Measurements from ENCODE around the gene GAST.
A peak's percentile ranks its signal among the peaks of the same experiment; 100 is the strongest.
"Not testable (repeated sequence)": the region's sequence is repeated elsewhere in the genome, so short reads cannot be mapped to it uniquely, and the experiment has no call there.

GAST gene, protein sequence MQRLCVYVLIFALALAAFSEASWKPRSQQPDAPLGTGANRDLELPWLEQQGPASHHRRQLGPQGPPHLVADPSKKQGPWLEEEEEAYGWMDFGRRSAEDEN

GRCh38 chr17:41711669-41712400 is at the start of gene GAST:
GAST (plus strand) TSS chr17:41712331; CDS start chr17:41715437, 3,106 bp downstream.
- DNase-seq (ENCODE audit: low read depth): no peak

DNA sequence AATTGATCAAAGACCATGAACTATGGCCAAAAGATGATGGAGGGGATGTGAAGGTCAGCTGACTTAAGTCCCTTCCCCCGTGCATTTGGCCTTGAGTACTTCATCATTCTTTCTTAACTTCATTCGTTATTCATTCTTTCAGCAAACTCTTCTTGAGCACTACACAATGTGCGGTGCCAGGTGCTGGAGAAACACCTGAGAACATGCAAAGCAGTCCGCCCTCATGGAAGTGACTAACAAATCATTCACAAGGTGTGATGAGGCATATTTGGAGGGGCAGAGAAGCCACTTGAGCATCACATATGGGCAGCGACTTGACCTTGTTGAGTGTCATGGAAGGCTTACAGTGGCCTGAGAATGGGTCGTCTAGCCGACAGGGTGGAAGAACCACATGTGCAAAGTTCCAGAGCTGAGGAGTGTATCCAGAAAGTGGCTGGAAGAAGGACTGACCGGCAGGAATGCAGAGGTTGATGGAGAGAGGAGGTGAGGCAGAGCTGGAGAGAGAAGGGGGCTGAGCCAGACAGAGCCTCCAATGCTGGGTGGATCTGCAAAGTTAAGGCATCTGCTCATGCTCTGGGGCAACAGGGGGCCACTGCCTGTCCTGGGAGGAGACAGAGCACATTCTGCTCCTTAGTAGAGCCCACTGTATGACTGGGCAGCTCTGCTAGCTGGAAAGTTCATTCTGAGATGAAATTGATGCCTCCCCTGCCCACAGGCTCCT is 48.5 kb upstream of the GAST start:
- no peak for DNase-seq (ENCODE audit: low read depth)

- DNase-seq (ENCODE audit: low read depth): no peak
Observed at GRCh38 chr17:41664172-41664457, 48.0 kb upstream of the GAST start.

- DNase-seq (ENCODE audit: low read depth): no peak
Observed at GRCh38 chr17:41664587-41665565, 47.3 kb upstream of the GAST start.

GRCh38 chr17:41665566-41666236 is 46.4 kb upstream of the GAST start:
- DNase-seq (ENCODE audit: low read depth): peak; percentile 77

DNA sequence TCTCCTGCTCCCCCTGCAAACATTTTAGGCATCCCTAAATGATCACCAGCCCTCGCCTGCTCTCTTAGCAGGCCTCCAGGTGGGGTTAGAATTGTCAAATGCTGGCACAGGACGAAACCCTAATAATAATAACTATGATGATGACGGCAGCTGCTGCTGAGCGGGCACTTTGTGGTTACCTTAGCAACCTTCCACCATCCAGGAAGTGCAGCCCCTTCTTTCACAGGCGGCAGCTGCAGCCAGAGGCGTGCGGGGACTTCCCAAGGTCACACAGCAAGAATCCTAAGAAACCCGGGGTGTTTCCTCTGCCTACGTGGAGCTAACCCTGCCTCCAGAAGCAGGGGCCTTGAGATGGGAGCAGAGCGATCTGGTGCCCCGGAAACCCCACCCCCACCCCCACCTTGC is 45.9 kb upstream of the GAST start:
- DNase-seq (ENCODE audit: low read depth): no peak

DNA sequence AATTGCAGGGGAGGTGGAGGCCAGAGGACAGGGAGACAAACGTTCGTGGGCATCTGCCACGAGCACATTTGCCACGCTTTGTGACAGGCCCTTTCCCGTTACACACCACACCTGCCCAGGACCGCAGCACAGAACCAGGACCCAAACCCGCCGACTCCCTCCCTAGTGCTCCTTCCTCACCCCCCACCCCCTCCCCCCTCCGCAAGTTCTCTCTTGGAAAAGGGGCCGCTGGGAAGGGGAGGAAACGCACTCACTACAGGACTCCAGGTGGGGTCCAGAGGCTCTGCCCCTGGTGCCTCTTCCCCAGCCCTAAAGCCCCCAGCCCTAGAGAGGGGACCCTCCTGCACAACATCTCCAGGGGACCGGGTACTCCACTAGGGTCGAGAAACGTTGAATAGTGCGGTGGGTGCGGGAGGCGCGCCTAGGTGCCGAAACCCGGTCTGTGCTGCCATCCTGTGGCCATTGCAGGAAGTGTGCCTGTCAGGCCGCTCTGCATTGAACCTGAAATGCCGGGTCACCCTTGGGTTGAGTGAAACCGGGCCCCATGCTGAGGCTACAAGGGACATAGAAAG is 45.3 kb upstream of the GAST start:
- DNase-seq (ENCODE audit: low read depth): peak; percentile 81

- no peak for DNase-seq (ENCODE audit: low read depth)
Observed at GRCh38 chr17:41667280-41668041, 44.7 kb upstream of the GAST start.

- no peak for DNase-seq (ENCODE audit: low read depth)
Observed at GRCh38 chr17:41672153-41672552, 40.0 kb upstream of the GAST start.

DNA sequence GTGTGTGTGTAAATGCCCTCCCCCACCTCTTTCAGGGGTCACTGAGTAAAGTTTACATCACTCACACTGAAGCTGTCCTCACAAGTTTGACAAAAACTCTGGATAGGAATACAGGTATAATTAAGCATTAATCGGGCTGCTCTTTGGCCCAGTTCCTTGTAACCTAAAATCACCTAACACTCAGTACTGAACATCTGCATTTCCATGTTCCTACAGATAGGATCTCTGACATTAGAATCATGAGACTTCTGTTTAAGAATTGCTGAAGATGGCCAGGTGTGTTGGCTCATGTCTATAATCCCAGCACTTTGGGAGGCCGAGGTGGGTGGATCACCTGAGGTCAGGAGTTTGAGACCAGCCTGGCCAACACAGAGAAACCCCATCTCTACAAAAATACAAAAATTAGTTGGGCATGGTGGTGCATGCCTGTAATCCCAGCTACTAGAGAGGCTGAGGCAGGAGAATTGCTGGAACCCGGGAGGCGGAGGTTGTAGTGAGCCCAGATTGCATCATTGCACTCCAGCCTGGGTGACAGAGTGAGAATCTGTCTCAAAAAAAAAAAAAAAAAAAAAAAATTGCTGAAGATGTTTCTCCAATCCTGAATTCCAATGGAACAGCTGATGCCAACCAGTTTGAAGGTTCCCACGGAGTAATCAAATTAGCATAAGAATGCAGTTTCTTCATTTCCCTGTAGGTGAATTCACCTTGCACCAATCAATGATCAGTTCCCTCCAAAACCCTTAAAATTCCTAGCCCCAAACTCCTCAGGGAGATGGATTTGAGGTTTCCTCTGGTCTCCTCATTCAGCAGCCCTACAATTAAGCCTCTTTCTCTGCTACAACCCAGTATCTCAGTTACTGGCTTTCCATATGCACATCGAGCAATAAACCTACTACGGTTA is 36.7 kb upstream of the GAST start:
- not testable (repeated sequence) for DNase-seq (ENCODE audit: low read depth)

DNA sequence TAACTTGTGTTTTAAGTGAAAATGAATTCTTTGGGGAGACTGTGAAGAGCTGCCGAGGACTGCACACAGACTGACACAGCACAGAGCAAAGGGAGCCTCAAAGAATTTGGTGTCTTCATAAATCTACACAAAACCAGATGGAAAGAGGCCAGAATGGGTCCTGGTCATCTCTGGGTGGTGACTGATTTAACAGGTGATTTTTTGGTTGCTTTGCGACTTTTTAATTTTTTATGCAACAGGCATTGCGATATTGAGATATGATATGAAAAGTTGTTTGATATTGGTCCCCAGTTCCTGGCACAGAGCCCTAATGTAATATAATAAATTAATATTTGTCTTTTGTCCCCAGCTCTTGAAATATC is 36.1 kb upstream of the GAST start:
- DNase-seq (ENCODE audit: low read depth): no peak

DNA sequence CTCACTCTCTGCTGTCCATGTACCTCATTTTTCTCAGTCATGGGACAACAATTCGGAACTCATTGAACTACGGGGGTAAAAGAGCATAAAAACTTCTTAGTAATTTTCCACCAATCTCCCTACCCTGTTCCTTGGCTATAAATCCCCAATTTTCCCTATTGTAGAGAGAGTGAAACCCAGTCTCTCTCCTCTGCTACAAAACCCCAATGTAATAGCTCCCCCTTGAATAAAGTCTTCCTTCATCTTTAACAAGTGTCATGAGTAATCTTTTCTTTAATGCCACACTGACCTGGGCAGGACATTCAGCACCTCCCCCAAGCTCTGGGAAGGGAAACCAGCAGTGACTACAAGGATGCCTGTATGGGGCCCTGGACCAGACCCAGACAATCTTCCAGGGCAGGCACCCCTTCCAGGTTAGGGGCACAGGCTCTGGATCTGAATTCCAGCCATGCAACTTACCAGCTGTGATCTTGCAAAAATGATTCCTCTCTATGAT is 33.7 kb upstream of the GAST start:
- DNase-seq (ENCODE audit: low read depth): no peak

- DNase-seq (ENCODE audit: low read depth): no peak
Observed at GRCh38 chr17:41678907-41679739, 33.0 kb upstream of the GAST start.

- DNase-seq (ENCODE audit: low read depth): no peak
Observed at GRCh38 chr17:41679740-41680425, 32.2 kb upstream of the GAST start.

DNA sequence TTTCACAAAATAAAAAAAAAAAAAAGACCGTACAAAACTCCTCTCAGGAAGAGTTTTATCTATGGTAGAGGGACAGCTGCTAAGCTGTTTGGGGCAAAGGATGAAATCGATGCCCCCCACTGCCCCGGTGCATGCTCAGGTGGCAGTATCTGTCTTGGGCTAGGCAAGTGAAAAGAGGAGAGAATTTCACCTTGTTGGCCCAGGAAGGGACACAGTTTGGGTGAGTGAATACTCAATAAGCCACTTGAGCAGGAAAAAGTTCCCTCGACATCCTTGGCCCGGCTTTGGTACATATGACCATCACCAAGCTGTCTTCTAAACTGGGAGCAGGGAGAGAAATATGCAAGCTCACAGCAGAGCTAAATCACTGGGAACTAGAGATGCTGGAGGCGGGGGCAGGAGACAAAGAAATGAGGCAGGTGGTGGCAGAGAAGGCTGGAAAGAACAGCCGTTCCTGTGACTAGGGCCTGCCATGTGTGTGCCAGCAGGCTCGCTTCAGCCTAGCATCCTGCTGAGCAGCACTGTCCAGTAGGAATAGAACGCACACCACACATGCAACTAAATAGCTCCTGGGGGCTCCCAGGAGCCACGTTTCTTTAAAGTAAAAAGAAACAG is 31.6 kb upstream of the GAST start:
- DNase-seq (ENCODE audit: low read depth): no peak

GRCh38 chr17:41681776-41682175 is 30.4 kb upstream of the GAST start:
- DNase-seq (ENCODE audit: low read depth): no peak

GRCh38 chr17:41682631-41683030 is 29.5 kb upstream of the GAST start:
- DNase-seq (ENCODE audit: low read depth): no peak

All from stimulated activated CD8-positive, alpha-beta memory T cell treated with anti-CD3 and anti-CD28 coated beads, Interleukin-12 subunit alpha, Interleukin-12 subunit beta, amount 100 ng/mL, for 1 hour (primary cell).